Loucy (cell line): ENCODE data around the gene SIGLEC11.

Source experiments
- EZH2phosphoT487 ChIP-seq: fragments of 200-600 bp; IDR thresholded peaks from 2 replicates; pipeline ENCODE4 v1.6.1; 2018; ENCODE audit warnings: antibody characterized with exemption, mild to moderate bottlenecking, moderate library complexity, borderline replicate concordance
- TF ChIP-seq, protein P1 (sequence below): fragments of 200-600 bp; sonication (generic); conservative IDR thresholded peaks from 2 replicates; pipeline ENCODE4 v1.5.1; 2014; ENCODE audit warnings: mild to moderate bottlenecking, antibody characterized with exemption, low read length

DNA sequence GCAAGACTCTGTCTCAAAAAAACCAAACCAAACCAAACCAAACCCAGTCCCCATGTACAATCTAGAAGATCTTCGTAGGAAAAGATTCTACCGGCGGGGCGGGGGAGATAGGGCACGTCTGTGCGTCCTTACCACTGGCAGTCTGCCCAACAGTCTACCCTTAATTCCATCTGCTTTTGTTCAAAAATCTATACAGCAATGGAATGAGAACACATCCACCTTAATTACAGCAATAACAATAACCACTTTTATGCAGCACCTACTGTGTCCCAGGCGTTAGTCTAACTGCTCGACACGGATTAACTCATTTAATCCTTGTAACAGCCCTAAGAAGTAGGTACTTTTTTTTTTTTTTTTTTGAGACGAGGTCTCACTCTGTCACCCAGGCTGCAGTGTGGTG lies 34.5 kb downstream of the SIGLEC11 start:
- TF ChIP-seq, protein P1, sequence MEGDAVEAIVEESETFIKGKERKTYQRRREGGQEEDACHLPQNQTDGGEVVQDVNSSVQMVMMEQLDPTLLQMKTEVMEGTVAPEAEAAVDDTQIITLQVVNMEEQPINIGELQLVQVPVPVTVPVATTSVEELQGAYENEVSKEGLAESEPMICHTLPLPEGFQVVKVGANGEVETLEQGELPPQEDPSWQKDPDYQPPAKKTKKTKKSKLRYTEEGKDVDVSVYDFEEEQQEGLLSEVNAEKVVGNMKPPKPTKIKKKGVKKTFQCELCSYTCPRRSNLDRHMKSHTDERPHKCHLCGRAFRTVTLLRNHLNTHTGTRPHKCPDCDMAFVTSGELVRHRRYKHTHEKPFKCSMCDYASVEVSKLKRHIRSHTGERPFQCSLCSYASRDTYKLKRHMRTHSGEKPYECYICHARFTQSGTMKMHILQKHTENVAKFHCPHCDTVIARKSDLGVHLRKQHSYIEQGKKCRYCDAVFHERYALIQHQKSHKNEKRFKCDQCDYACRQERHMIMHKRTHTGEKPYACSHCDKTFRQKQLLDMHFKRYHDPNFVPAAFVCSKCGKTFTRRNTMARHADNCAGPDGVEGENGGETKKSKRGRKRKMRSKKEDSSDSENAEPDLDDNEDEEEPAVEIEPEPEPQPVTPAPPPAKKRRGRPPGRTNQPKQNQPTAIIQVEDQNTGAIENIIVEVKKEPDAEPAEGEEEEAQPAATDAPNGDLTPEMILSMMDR = no peak
- no peak for TF ChIP-seq EZH2phosphoT487
